Measurements from ENCODE around the gene TBC1D21.
"Not testable (repeated sequence)": the region's sequence is repeated elsewhere in the genome, so short reads cannot be mapped to it uniquely, and the experiment has no call there.

The TBC1D21 gene

GRCh38 chr15:73931441-73931840 lies 58.1 kb downstream of the TBC1D21 start:
- Histone ChIP-seq H3K4me1 (ENCODE audit: control insufficient read depth, insufficient read depth, low read length) (peaks cover 43% of the 10 kb centered on the region), H3K9me3 (ENCODE audit: control insufficient read depth, low read length) (no peaks in the 10 kb centered on the region), H3K36me3 (ENCODE audit: control insufficient read depth, insufficient read depth, low read length) (no peaks in the 10 kb centered on the region), H3K4me3 (ENCODE audit: low read length) (no peak overlapping the region), H3K9ac (ENCODE audit: low read length) (no peak overlapping the region), H3K27me3 (ENCODE audit: control insufficient read depth, insufficient read depth, low read length) (no peaks in the 10 kb centered on the region)

DNA sequence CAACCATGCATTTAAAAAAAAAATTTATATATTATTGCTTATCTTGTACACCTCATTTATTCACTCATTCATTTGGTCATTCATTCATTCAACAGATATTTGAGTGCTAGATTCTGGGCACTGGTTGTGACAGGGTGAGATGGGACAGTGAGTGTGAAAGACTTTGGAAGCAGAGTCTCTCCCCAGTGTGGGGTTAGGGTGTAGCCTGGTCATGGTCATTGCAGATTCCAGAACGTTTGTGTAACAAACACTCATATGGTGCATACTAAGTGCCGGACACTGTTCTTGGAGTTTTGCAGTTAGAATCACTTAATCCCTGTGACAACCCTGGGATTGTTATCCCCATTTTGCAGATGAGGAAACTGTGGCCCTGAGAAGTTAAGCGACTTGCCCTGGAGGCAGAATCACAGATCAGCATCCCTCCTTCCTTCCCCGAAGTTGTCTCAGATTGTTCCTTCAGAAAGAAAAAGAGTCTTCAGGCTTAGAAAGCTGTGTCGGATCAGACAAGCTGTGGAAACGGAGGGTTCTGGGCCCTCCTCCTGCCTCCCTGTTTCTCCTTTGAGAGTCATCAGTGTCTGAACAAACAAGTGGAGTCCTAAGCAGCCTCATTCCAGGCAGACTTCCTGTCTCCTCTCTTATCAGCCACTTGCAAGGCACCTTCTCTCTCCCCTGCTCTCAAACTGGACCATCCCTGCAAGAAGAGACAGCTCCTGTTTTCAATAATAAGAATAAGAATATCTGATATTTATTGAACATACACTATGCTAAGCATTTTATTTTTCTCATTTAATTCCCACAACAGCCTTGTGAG lies 59.2 kb downstream of the TBC1D21 start:
- Histone ChIP-seq H3K9ac (ENCODE audit: low read length) (no peak overlapping the region), H3K9me3 (ENCODE audit: control insufficient read depth, low read length) (no peaks in the 10 kb centered on the region), H3K4me3 (ENCODE audit: low read length) (no peak overlapping the region), H3K36me3 (ENCODE audit: control insufficient read depth, insufficient read depth, low read length) (no peaks in the 10 kb centered on the region), H3K4me1 (ENCODE audit: control insufficient read depth, insufficient read depth, low read length) (peaks cover 41% of the 10 kb centered on the region), H3K27me3 (ENCODE audit: control insufficient read depth, insufficient read depth, low read length) (no peaks in the 10 kb centered on the region)

GRCh38 chr15:73934281-73934680 lies 60.9 kb downstream of the TBC1D21 start:
- Histone ChIP-seq H3K9ac (ENCODE audit: low read length) (no peak overlapping the region), H3K4me3 (ENCODE audit: low read length) (no peak overlapping the region), H3K36me3 (ENCODE audit: control insufficient read depth, insufficient read depth, low read length) (no peaks in the 10 kb centered on the region), H3K4me1 (ENCODE audit: control insufficient read depth, insufficient read depth, low read length) (peaks cover 28% of the 10 kb centered on the region), H3K9me3 (ENCODE audit: control insufficient read depth, low read length) (no peaks in the 10 kb centered on the region), H3K27me3 (ENCODE audit: control insufficient read depth, insufficient read depth, low read length) (no peaks in the 10 kb centered on the region)

DNA sequence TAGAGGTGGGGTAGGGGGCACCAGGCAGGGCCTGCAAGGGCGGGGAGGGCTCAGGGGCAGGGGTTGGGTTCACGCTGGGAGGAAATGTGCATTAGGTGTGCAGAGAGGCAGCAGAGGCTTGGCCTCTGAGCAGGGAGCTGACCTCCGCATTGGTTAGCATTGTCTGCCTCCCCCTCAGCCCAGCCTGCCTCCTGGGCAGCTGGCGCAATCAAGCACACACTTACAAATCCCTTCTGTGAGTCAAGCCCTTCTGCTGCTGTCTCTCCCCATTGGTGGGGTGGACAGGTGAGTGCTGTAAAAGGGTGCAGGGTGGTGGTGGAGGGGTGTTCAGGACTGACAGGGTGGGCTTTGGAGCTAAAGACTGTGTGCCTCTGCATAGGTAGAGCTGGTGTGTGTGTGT lies 62.2 kb downstream of the TBC1D21 start:
- H3K4me1 ChIP-seq (ENCODE audit: control insufficient read depth, insufficient read depth, low read length): peaks cover 25% of the 10 kb centered on the region
- no peaks in the 10 kb centered on the region for H3K36me3 ChIP-seq (ENCODE audit: control insufficient read depth, insufficient read depth, low read length)
- H3K27me3 ChIP-seq (ENCODE audit: control insufficient read depth, insufficient read depth, low read length): no peaks in the 10 kb centered on the region
- no peak overlapping the region for H3K9ac ChIP-seq (ENCODE audit: low read length)
- H3K4me3 ChIP-seq (ENCODE audit: low read length): no peak overlapping the region
- H3K9me3 ChIP-seq (ENCODE audit: control insufficient read depth, low read length): no peaks in the 10 kb centered on the region

DNA sequence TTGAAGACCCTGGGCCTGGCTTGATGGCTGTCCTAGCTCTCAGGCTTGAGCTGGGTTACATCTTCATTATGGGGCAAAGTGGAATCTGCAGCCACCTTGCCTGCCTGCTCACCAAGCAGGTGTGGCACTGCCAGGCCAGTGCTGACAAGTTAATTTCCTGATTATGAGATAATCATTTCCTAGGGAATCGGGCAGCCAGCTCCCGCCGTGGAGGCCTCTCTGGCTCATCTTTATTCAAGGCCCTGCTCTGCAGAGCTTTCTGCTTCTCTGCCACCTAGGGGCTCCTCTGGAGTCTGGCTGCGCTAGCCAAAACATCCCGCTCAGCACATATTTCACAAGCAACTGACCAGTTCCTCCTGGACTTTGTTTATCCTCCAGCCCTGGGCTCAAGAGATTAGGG lies 62.8 kb downstream of the TBC1D21 start:
- no peaks in the 10 kb centered on the region for H3K9me3 ChIP-seq (ENCODE audit: control insufficient read depth, low read length)
- peaks cover 29% of the 10 kb centered on the region for H3K4me1 ChIP-seq (ENCODE audit: control insufficient read depth, insufficient read depth, low read length)
- H3K36me3 ChIP-seq (ENCODE audit: control insufficient read depth, insufficient read depth, low read length): no peaks in the 10 kb centered on the region
- H3K4me3 ChIP-seq (ENCODE audit: low read length): no peak overlapping the region
- no peaks in the 10 kb centered on the region for H3K27me3 ChIP-seq (ENCODE audit: control insufficient read depth, insufficient read depth, low read length)
- H3K9ac ChIP-seq (ENCODE audit: low read length): no peak overlapping the region

- H3K4me1 ChIP-seq (ENCODE audit: control insufficient read depth, insufficient read depth, low read length): peaks cover 35% of the 10 kb centered on the region
- no peak overlapping the region for H3K9ac ChIP-seq (ENCODE audit: low read length)
- no peaks in the 10 kb centered on the region for H3K9me3 ChIP-seq (ENCODE audit: control insufficient read depth, low read length)
- H3K27me3 ChIP-seq (ENCODE audit: control insufficient read depth, insufficient read depth, low read length): no peaks in the 10 kb centered on the region
- H3K36me3 ChIP-seq (ENCODE audit: control insufficient read depth, insufficient read depth, low read length): no peaks in the 10 kb centered on the region
- no peak overlapping the region for H3K4me3 ChIP-seq (ENCODE audit: low read length)
Measured at GRCh38 chr15:73936588-73937290, 63.4 kb downstream of the TBC1D21 start.

- Histone ChIP-seq H3K27me3 (ENCODE audit: control insufficient read depth, insufficient read depth, low read length) (no peaks in the 10 kb centered on the region), H3K4me1 (ENCODE audit: control insufficient read depth, insufficient read depth, low read length) (peaks cover 38% of the 10 kb centered on the region), H3K9me3 (ENCODE audit: control insufficient read depth, low read length) (no peaks in the 10 kb centered on the region), H3K9ac (ENCODE audit: low read length) (no peak overlapping the region), H3K4me3 (ENCODE audit: low read length) (no peak overlapping the region), H3K36me3 (ENCODE audit: control insufficient read depth, insufficient read depth, low read length) (no peaks in the 10 kb centered on the region)
Measured at GRCh38 chr15:73937296-73937695, 63.9 kb downstream of the TBC1D21 start.

DNA sequence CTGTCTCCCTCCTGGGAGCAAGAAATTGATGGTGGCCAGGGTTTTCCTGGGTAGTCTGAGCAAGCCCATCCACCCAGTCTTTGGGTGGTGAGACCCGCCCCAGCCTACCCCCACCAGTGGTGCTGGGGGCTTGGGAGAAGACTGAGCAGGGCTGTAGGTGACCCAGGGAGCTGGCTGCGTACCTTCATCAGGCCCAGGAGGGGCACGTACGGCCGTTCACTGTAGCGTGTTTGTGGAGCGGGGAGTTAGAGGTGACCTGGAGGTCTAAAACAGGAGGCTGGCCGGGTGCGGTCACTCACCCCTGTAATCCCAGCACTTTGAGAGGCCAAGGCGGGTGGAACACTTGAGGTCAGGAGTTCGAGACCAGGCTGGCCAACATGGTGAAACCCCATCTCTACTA lies 64.4 kb downstream of the TBC1D21 start:
- Histone ChIP-seq H3K9ac (ENCODE audit: low read length) (no peak overlapping the region), H3K36me3 (ENCODE audit: control insufficient read depth, insufficient read depth, low read length) (no peaks in the 10 kb centered on the region), H3K4me3 (ENCODE audit: low read length) (no peak overlapping the region), H3K9me3 (ENCODE audit: control insufficient read depth, low read length) (no peaks in the 10 kb centered on the region), H3K4me1 (ENCODE audit: control insufficient read depth, insufficient read depth, low read length) (peaks cover 38% of the 10 kb centered on the region), H3K27me3 (ENCODE audit: control insufficient read depth, insufficient read depth, low read length) (no peaks in the 10 kb centered on the region)

DNA sequence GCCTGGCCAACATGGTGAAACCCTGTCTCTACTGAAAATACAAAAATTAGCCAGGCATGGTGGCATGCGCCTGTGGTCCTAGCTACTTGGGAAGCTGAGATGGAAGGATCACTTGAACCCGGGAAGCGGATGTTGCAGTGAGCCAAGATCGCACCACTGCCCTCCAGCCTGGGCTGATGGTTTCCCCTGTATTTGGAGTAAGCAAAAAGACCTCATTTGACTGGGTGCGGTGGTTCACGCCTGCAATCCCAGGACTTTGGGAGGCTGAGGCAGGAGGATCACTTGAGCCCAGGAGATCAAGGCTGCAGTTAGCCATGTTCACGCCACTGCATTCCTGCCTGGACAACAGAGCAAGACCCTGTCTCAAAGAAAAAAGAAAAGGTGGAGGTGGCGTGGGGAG lies 65.2 kb downstream of the TBC1D21 start:
- H3K36me3 ChIP-seq (ENCODE audit: control insufficient read depth, insufficient read depth, low read length); H3K9me3 ChIP-seq (ENCODE audit: control insufficient read depth, low read length); H3K27me3 ChIP-seq (ENCODE audit: control insufficient read depth, insufficient read depth, low read length); H3K4me3 ChIP-seq (ENCODE audit: low read length); H3K9ac ChIP-seq (ENCODE audit: low read length): not testable (repeated sequence)
- H3K4me1 ChIP-seq (ENCODE audit: control insufficient read depth, insufficient read depth, low read length): peaks cover 42% of the 10 kb centered on the region

All from mucosa of stomach (tissue), 1 donor.